KBM-7 (cell line): ENCODE results near the gene CASS4.
A peak's percentile ranks its signal among the peaks of the same experiment; 100 is the strongest.

Experiments
- DNase-seq: peaks from one replicate; pipeline ENCODE4 v3.0.0-alpha.2; 2015
- in situ Hi-C: fragments of 300-500 bp; cut with MboI; formaldehyde crosslinking; loops from 2 replicates; pipeline ENCODE4 v1.14.3; 2020; ENCODE audit warnings: low sequenced_read_pairs, low pct_unique_long_range_greater_than_20kb, mixed read lengths

The CASS4 gene

DNA sequence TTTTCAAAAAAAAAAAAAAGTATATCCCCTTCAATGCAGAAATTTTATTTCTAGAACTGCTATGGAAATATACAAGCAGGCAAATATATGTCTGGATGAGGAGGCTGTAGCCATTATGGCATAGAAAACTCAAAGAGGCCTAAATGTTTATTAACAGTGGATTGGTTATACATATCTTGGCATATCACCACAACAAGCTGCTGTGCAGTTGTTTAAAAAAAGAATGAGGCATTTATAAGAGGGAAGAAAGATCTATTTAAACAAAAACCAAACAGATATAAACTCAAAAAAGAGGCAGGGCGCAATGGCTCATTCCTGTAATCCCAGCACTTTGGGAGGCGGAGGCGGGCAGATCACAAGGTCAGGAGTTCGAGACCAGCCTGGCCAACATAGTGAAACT, 26.2 kb downstream of the CASS4 start:
- DNase-seq, result no peak
- in situ Hi-C loops, result no loop called here

DNA sequence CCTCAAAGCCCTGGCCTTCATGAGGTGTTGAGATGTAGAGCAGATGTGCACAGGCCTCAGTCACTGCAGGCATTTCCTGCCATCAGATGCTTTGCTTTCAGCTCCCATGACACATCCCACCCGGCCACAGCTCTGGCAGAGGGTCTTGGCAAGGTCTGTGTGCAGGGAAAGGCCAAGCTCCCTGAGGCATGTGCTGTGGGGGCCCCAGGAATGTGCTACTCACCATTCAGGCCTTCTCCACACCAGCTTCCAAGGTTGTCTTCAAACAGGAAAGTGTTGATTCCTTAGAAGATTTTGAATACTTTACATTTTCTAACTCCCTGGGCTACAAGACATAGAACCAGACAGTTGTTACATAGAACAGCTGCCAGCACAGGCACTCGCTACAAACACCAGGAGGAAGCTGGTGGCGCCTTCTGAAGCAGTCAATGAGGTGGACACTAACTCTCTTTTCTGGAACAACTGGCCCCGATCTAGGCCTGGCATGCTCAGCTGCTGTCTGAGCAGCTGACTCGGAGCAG, 27.8 kb downstream of the CASS4 start:
- in situ Hi-C loops, result no loop called here
- peak; percentile 47 for DNase-seq

DNA sequence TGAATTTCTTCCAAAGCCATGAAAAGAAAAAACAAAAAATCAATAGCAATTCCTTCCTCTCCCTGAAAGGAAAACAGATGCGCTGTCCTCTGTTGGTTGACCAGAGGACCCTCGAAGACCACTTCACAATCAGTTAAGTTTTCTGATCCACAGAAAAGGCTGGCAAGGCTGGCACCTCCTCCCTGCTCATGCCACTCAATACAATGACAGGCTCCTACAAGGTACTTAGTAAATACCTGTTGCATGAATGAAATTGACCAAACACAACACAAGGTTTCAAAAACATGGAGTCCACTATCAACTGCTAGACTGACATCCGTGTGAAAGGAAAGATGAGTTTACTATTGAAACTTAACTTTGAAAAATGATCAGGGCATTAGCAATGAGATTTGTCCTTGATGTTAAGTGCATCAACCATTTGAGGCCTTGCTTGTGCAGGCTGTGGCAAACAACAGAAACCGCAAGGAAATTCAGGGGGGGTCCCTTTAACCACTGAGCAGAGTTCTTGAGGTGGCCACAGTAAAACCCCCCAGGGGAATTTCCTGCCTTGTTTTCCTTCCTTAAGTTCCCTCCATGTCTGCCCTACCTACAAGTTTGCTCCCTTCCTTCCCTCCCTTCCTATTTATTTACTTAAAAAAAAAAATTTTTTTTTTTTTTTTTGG, 28.4 kb downstream of the CASS4 start:
- in situ Hi-C loops, result no loop called here
- peak; percentile 83 for DNase-seq

DNA sequence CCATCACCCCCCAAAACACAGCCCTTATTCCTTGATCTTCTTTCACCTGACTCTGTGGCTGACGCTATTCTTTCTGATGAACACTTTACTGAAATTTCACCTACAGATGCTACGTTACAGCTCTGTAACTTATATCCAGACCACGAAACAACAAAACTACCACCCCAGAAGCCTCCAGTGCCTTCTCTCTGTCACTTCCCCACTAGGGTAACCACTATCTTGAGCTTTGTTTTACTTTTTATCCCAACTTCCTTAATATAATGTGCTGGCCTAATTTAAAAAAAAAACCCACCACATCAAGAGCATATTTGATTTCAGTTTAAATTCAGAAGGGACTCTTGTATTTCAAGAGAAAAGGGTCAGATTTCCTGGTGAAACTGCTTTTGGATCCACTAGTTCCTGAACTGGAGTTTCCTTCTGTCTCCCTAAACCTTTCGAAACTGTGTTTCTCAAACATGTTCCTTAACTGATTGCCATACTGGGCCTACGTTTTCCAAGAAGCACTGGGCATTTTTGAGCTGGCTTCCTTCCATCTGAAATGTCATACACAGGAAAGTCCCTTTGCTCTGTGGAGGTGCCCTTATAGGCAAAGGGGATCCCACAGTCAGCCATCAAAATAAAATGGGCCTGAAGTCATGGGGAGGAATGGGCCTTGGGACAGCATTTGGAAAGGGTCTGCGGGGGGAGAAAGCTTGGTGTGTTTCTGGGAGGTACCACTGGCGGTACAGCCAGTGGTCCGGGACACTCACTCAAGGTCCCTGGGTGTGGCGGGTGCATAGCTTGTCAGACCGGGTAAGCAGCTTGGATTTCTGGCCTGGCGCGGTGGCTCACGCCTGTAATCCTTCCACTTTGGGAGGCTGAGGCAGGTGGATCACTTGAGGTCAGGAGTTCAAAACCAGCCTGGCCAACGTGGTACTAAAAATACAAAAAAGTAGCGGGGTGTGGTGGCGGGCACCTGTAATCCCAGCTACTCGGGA, 30.6 kb downstream of the CASS4 start:
- in situ Hi-C loops, result no loop called here
- peak; percentile 43 for DNase-seq

DNA sequence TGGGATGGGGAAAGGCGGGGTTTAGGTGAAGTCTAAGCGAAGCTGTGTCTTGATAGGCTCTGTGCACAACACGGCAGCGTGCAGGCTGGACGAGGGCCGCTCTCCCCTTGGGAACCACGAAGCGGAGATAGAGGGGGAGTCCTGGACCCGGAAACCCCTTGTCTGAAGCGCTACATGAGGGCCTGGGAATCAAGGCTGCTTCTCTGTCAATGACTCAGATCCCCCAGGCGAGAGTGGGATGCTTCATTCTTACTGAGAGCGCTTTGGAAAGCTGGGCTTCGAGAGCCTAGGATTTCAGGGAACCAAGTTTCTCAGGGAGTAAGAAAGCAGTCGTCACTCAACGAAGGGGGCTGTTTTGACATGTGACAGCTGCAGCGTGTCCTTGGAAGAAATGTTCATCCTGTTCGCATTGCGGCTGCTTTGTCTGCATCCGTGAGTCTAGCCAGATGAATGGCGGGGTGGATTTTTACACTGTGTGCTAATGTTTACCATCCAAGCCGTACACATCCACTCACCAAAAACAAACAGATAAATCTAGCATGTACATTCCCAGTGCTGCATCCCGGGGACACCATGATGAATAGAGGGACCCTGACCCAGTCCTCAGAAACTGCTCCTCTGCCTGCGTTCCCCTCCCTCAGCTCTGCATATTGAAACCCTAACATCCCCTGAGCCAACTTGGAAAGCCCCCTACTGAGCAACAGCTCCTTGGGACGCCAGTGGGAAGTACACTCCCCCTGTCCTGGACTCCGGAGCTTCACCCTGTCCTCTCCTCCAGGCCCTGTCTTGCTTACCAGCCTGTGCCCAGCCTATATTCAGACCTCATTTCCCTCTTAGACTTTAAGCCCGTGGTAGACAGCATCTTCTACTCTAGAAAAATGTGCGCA, 31.8 kb downstream of the CASS4 start:
- no peak for DNase-seq
- in situ Hi-C loops, result no loop called here

DNA sequence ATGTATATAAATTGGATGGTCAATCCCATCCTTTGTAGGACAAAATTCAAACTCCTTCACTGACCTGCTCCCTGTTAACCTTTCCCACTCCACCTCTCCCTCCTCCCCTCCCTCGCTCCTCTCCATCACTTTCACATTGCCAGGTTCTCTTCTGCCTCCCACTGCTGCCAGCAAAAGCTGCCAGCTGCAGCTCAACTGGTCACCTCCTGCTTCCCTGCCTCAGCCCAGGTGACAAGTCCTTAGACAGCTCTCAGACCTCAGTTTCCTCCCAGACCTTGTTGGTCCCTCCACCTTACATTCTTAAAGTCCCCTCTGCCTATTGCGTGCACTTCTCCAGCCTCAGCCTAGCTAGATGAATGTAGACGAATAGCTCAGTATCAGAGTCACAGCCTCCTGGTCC, 33.1 kb downstream of the CASS4 start:
- in situ Hi-C loops, result no loop called here
- no peak for DNase-seq

DNA sequence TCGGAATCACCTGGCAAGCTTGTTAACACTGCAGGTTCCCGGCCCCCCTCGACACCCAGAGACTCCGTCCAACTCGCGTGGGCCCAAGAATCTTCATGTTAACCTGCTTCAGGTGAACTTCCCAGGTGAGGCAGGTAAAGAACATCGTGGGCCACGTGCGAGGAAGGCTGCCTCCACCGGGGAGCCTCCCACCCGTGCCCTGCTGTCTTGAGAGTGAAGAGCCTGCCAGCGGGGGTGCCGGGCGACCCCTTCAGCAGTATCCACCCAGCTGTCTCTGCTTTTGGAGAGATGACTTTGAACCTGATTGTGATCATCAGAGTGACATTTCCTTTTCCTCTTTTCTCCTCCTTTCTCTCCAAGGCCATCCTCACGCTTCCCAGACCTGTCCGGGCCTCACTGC, 33.5 kb downstream of the CASS4 start:
- DNase-seq, result no peak
- in situ Hi-C loops, result no loop called here

DNA sequence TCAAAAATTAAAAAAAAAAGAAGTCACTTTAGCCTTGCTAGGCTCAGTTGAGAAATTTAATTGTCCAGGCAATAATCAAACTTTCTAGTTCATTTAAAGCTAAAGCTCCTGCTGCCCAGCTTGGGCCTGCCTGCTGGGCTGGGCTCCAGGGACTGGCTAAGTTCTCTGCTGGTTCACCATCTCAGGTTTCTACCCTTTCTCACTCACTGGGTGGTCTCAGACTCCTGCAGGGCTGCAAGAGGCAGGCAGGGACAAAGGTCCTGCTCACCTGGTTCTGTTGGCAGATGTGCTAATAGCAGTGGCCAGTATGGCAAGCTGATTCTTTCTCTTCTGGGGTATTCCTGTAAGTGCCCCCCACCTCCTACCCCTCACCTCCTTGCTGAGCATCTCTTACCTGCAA, 35.2 kb downstream of the CASS4 start:
- in situ Hi-C loops, result no loop called here
- no peak for DNase-seq

DNA sequence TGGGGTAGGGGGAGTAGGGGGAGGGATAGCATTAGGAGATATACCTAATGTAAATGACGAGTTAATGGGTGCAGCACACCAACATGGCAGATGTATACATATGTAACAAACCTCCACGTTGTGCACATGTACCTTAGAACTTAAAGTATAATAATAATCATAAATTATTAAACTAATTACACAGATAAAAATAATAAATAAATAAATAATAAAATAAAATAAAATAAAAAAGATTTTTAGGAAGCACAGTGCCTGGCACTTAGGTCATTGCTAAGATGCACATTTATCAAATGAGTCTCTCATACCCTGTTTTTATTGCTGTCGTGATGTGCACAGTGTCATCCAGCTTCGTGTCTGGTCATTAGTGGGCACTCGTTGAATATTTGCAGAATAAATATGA, 37.4 kb downstream of the CASS4 start:
- in situ Hi-C loops, result no loop called here
- no peak for DNase-seq

DNA sequence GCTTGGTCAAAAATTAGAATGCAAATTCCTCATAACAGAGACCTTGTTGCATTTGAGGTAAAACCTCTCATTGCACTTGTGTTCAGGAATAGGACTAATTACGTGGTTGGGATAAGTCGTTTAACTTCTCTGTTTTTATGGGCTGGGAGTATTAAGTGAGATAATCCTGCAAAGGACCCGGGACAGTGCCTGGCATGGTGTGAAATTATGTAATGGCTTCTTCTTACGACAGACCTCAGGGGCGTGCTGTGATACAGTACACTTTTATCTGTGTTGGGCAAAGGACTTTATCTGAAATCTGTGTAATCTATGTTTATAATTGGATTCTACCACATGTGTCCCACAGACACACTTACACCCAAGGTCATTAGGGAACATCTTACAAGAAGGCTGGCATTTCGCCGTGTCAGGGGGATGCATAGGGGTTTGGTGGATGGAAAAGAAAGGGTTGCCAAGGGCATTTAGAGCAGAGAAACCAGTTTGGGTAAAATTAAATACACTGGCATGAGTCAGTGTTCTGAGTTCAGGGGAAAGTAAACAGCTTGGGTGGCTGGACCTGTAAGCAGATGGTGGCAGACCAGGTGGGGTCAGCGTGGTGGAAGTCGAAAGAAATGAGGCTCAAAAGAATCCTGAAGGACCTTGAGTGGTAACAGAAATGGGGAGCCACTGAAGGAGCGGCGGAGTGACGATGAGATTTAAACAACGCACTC, 39.2 kb downstream of the CASS4 start:
- peak; percentile 28 for DNase-seq
- in situ Hi-C loops, result no loop called here

DNA sequence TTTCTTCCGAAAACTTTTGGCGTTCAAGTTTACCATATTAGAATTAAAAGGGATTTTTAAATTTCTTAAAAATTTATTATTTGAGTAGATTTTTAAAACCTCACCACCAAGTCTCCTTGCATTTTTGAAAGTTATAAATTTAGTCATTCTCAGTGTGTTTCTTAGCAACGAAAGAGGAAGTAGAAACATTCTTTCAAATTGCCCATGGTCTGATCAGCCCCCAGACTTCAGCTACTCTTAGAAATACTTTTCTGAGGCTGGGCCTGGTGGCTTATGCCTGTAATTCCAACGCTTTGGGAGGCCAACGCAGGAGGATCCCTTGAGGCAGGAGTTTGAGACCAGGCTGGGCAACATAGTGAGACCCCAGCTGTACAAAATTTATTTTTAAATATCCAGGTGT, 41.3 kb downstream of the CASS4 start:
- DNase-seq, result peak; percentile 60
- in situ Hi-C loops, result no loop called here

DNA sequence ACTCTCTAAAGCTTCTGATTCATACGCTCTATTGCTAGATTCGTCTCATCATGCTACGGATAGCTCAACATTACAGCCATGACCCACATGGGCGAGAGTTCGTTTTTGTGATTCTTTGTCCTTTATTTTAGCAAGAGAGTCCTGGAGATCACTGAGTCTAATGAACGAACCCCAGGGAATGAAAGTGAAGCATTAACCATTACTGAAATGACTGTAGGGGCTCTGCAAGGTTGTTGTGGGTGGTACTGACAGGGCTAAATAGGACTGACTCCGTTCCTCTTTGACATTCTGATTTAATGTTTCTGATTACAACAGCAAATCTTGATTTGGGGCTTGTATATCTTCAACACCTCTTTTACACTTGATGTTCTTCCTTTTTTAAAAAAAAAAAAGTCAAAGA, 42.7 kb downstream of the CASS4 start:
- in situ Hi-C loops, result no loop called here

DNA sequence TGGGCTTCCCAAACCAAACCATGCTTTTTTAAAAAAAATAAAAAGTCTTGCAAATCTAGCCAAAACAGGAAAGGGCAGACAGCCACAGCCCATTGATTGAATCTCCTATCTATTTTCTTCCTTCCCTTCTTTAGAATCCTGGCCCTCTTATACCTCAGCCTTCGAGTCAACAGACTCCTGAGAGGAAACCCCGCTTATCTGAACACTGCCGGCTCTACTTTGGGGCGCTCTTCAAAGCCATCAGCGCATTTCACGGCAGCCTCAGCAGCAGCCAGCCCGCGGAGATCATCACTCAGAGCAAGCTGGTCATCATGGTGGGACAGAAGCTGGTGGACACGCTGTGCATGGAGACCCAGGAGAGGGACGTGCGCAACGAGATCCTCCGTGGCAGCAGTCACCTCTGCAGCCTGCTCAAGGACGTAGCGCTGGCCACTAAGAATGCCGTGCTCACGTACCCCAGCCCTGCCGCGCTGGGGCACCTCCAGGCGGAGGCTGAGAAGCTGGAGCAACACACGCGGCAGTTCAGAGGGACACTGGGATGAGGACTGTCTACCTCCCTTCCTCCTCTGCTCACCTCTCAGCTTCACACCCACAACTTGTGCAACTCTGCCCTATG, 46.3 kb downstream of the CASS4 start:
- in situ Hi-C loops, result no loop called here

More for the DNA sequence above, 42.7 kb downstream of the CASS4 start:
- DNase-seq, result no peak

DNA sequence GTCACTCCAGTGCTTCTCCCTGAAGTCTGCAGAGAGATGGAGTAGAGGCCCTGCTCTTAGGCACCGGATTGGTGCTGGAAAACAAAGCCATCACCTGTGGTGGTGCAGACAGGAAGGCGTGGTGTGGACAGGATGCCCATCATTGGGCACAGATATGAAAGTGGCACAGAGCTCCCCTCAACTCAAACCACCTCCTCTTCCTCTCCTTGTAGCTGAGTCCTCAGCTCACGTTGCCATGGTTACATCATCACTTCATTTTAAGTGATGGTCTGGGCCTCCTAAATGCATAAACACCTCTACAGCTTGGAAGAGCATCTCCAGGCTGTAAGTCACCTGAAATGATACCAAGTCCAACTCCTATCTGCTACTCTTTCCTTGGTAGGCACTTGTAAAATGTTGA, 48.4 kb downstream of the CASS4 start:
- DNase-seq, result no peak
- in situ Hi-C loops, result no loop called here

More for the DNA sequence above, 46.3 kb downstream of the CASS4 start:
- DNase-seq, result no peak

DNA sequence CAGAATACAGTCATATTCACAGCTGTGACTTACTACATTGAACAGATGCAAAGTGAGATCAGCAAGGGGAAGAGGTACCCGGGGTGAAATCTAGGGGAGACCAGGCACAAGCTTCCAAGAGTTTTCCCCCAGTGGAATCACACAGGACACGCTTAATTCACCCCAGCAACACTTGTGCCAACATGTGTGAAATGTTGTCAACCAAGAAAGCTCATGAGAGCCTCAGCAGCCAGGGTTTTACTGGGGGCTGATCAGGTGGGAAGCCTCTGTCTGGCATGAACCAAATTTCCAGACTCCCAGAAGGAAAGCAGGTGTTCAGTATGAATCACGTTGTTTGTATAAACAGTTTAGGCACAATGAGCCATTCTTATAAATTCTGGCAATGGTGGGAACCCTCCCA, 49.5 kb downstream of the CASS4 start:
- in situ Hi-C loops, result no loop called here
- no peak for DNase-seq

DNA sequence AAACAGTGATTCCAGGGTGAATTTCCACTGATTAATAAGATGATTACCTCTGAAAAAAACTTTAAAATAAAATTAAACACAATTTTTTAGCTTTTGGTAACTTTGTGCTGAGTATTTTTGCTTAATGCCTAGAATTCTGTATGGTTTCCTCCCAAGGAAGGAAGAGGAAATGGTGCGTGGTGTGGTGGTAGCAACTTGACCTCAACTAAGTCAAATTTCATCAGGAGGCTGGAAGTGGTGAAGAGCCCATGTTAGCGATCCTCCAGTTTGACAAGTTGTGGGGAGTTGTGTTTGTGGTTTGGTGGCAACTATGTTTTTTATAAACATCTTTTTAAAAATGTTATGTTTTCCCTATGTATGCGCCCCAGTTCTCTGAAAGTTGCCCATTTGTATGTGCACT, 51.4 kb downstream of the CASS4 start:
- in situ Hi-C loops, result no loop called here
- DNase-seq, result peak; percentile 67

DNA sequence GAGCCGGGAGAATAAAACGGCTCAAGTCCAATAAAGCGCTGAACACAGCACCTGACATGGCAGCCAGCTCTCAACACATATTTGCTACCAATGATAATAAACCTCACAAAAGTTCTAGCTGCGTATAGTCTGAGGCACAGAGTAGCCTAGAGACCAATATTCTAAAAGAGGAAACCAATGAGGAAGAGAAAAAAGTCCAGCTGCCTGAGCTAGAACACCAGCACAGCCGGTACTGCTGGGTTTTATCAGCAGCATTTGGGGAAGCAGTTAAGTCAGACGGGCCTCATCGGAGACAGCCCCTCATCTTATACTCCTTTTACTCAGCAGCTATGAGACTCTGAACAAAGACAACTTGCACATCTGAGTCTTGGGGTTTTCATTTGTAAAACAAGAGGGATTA, 53.9 kb downstream of the CASS4 start:
- peak; percentile 79 for DNase-seq

DNA sequence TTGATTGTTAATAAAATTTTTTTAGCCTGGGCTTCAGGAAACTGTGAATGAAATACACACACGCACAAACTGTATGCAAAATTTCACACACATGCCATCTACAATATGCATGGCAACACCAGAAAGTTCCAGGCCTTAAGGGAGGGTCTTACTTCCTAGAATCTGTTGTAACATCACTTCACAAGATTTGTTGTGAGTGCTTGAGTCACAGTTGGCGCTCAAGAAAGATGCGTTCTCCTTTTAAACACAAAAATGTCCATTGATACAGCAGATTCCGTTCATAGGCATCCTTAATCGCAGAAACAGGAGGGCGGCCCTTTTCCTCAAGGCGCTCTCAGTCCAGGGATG, 55.9 kb downstream of the CASS4 start:
- in situ Hi-C loops, result no loop called here
- no peak for DNase-seq

More for the DNA sequence above, 53.9 kb downstream of the CASS4 start:
- in situ Hi-C loops, result no loop called here
